Measurements from ENCODE around the gene MAN2A2. TPM values are rescaled to one million over a fixed set of nuclear protein-coding genes. Genes with fewer than 3 reads are reported as not detected.

The MAN2A2 gene
- total RNA-seq, 4 donors from 2014 or later = 46.6 to 104 (median 48.2) TPM

GRCh38 chr15:90885432-90886290 is 17.4 kb upstream of the MAN2A2 start:
- no peak for TF ChIP-seq CTCF (IDR thresholded peaks at IDR 0.05; ENCODE audit: low read depth)

GRCh38 chr15:90886291-90886614 is 16.8 kb upstream of the MAN2A2 start:
- no peak for TF ChIP-seq CTCF (IDR thresholded peaks at IDR 0.05; ENCODE audit: low read depth)

GRCh38 chr15:90887037-90887481 is 16.0 kb upstream of the MAN2A2 start:
- no peak for TF ChIP-seq CTCF (IDR thresholded peaks at IDR 0.05; ENCODE audit: low read depth)

GRCh38 chr15:90889313-90889730 is 13.8 kb upstream of the MAN2A2 start:
- no peak for TF ChIP-seq CTCF (IDR thresholded peaks at IDR 0.05; ENCODE audit: low read depth)

- TF ChIP-seq CTCF (IDR thresholded peaks at IDR 0.05; ENCODE audit: low read depth) = no peak
Observed at GRCh38 chr15:90889736-90890456, 13.2 kb upstream of the MAN2A2 start.

GRCh38 chr15:90890839-90891238 is 12.3 kb upstream of the MAN2A2 start:
- no peak for TF ChIP-seq CTCF (IDR thresholded peaks at IDR 0.05; ENCODE audit: low read depth)

GRCh38 chr15:90891346-90891949 is 11.7 kb upstream of the MAN2A2 start:
- no peak for TF ChIP-seq CTCF (IDR thresholded peaks at IDR 0.05; ENCODE audit: low read depth)
